Activated CD4-positive, alpha-beta T cell treated with anti-CD3 and anti-CD28 coated beads, Interleukin-2, amount 50 U/mL, for 4 hours (primary cell): ENCODE data around the gene IL20RA.
"Not testable (repeated sequence)": the region's sequence is repeated elsewhere in the genome, so short reads cannot be mapped to it uniquely, and the experiment has no call there.

Experiments
- DNase-seq, 2 experiments: peaks; one replicate each; pipeline ENCODE4 v3.0.0-alpha.2; 2020

Gene IL20RA

GRCh38 chr6:137044366-137045221 is at the start of gene IL20RA:
Gene IL20RA (minus strand): TSS chr6:137044965. CDS start chr6:137044728, 237 bp downstream.
- DNase-seq, result no peak

DNA sequence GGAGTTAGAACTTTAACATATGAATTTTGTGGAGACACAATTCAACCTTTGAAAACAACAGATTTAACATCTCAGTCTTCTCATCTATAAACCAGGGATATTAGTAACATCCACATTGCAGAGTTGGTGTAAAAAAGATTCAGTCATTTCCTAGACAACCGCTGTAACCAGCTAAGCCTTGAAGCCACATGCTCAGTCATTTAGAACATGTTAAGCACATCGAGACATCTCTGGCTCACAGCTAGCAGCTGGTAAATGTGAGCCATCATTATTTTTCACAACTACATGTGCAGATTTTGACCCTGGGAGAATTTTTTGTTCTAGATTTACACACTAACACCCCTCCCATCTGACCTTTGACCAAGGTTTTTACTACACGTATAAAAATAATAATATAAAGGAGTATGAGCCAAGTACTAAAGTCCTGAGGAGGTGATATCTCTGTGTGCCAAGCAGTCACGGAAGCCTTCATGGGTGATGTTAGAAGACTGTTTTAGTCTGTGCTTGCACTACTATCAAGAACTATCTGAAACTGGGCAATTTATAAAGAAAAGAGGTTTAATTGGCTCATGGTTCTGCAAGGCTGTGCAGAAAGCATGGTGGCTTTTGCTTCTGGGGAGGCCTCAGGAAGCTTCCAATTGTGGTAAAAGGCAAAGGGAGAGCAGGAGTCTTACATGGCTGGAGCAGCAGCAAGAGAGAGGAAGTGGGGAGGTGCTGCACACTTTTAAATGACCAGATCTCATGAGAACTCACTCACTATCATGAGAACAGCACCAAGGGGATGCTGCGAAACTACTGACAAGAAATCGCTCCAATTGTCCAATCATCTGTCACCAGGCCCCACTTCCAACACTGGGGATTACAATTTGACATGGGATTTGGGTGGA is 48.7 kb upstream of the IL20RA start:
- DNase-seq, result no peak

DNA sequence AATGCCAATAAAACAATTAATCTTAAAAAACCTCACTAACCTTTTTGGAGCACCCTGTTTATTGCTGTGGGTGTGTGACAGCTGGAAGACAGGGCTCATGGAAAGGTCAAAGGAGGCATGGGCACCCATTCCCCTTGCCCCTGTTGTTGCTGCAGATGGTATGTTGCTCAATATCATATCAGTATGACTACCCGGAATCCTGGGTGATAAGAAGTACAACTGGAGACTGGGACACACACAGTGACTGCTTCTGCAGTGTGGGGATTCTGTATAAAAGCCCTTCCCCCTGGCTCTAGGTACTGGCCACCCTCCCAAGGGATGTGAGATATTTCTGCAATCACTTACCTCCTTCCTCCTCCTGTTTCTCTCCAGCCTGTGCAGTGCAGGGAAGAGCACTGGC is 47.3 kb upstream of the IL20RA start:
- DNase-seq, result no peak

GRCh38 chr6:137089305-137089704 is 44.5 kb upstream of the IL20RA start:
- DNase-seq, result no peak

- DNase-seq, result no peak
These were observed 43.1 kb upstream of the IL20RA start for GRCh38 chr6:137087902-137088301.

GRCh38 chr6:137086031-137086430 is 41.3 kb upstream of the IL20RA start:
- DNase-seq, result no peak

DNA sequence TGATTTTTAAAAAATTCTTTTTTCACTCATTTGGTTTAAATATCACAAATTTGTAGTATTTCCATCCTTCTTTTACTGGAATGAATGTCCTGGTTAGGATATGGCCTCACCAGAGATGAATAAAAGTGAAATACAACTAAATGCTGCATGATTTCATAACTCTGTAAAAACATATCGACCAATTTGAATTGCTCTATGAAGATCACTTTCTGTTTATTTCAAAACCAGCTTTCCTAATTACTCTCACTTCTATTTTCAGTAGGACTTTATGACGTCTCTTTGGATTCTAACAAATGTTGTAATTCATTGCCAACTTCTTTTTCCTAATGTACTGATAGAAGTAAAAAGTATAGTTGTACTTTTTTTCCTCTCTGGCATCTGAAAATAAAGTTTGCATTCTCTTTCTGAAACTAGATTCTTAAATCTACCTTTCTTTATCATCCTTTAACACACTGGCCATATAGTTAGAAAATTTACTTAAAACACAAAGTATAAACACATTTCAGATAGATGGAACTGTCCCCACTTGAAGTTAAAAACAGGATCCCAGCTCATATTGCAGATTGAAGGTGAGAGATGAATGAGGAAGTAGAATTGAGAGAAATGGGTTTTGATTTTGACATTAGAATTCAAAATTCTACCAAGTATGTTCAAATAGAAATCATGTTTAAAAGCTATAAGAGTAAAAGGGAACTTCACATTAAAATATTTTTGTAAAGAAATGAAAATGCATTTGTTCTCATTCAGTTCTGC is 40.3 kb upstream of the IL20RA start:
- no peak for DNase-seq

DNA sequence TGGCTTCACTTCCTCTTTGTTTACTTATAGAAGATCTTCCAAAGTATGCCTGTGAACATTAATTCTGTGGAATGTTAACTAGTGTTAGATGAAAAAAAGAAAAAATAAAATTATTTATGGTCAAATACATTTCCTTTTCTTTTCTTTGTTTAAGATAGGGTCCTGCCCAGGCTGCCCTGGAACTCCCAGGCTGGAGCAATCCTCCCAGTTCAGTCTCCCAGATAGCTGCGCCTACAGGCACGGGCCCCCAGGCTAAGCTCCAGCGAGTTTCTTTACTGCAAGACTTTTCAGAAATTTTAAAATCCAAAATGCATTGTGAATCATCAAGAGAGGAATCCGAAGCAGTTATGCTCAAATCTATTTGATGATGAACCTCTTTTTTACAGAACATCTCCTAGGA is 39.3 kb upstream of the IL20RA start:
- DNase-seq, result no peak

- DNase-seq, result no peak
These were observed 37.2 kb upstream of the IL20RA start for GRCh38 chr6:137081997-137082396.

DNA sequence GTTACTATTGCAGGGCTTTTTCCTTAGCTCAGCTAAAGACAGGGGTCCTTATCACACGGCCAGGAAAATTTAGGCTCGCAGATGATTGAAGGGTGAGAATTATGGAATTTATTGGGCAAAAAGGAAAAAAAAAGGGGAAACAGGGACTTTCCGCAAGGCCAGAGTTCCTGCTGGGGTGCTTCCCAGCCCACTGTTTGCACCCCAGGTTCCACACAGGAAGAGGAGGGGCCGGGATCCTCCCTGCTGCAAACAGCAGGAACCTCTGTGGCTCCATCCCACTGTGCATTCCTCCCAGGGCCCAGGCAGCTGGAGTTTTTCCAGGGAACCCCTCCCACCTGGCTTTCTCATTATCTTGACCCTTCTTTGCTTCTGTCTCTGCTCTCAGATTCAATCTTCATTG is 35.9 kb upstream of the IL20RA start:
- no peak for DNase-seq

- peak; percentile 22 to 36 for DNase-seq
These were observed 31.7 kb upstream of the IL20RA start for GRCh38 chr6:137076277-137077068.

DNA sequence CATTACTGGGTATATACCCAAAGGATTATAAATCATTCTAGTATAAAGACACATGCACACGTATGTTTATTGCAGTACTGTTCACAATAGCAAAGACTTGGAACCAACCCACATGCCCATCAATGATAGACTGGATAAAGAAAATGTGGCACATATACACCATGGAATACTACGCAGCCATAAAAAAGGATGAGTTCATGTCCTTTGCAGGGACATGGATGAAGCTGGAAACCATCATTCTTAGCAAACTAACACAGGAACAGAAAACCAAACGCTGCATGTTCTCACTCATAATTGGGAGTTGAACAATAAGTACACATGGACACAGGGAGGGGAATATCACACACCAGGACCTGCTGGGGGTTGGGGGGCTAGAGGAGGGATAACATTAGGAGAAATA is 31.0 kb upstream of the IL20RA start:
- not testable (repeated sequence) for DNase-seq

DNA sequence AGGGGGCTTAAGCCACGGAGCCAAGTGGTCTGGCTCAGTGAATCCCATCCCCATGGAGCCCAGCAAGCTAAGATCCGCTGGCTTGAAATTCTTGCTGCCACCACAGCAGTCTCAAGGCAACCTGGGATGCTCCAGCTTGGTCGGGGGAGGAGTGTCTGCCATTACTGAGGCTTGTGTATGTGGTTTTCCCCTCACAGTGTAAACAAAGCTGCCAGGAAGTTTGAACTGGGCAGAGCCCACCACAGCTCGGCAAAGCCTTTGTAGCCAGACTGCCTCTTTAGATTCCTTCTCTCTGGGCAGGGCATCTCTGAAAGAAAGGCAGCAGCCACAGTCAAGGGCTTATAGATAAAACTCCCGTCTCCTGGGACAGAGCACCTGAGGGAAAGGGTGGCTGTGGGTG is 25.5 kb upstream of the IL20RA start:
- no peak for DNase-seq

- no peak for DNase-seq
These were observed 22.6 kb upstream of the IL20RA start for GRCh38 chr6:137067399-137067798.

DNA sequence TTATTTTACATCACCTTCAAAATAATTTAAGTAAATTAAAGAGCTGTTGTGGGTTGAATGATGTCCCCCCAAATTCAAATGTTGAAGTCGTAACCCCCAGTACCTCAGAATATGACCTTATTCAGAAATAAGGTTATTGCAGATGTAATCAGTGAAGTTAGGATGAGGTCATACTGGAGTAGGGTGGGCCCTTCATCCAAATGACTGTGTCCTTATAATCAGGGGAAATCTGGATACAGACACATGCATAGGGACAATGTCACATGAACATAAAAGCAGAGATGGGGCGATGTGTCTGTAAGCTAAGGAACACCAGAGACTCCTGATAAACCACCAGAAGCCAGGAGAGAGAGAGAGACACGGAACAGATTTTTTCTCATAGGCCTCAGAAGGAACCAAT is 13.3 kb upstream of the IL20RA start:
- no peak for DNase-seq

- DNase-seq, result no peak
These were observed 11.5 kb upstream of the IL20RA start for GRCh38 chr6:137056121-137056880.

DNA sequence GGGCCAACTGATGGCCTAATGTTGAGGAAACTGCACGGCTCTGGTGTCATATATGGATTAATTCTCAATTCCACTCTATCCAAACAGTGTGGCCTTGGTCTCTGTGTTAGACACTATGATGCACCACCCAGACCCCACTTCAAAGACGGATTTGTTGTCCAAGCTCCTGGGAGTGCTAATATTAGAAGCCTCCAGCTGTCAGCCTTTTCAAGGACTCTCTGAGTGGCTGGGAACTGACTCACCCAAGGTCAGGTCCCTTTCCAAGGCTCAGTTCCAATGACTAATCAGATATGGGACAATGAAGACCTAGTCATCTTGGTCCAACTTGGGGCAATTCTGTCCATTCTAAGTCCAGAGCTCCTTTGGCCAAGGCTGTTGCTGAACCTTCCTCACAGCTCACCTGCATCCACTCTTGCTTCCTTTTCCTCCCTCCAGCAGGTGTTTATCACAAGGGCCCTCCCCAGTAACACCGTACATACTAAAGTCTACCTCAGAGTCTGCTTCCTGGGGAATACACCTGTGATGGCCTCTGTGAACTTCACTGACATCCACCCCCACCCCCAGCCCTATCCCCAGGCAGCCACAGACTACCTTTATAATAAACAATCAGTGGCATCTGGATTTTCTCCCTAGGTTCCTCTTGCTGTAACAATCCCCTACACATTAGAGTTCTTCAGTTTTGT is 7.2 kb upstream of the IL20RA start:
- no peak for DNase-seq

DNA sequence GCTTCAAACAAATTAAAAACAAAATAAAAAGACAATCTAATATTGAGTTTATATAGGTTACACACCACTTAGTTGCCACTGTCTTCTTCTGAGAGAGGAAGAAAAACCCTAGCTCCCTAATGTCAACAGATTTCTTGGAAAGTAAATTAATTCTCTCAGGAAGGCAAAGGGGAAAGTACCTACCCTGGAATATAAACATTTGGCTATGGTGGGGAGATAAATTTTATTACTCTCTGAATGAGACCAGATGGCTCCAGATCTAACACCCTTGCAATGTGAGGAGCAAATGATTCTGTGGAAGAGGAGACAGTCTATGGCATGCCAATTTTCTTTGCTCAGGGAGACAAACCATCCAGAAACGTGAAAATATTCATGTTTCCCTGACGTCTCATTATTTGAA is 4.3 kb upstream of the IL20RA start:
- no peak for DNase-seq

GRCh38 chr6:137046871-137047412 is 2.2 kb upstream of the IL20RA start:
- no peak for DNase-seq

- DNase-seq, result no peak
These were observed 541 bp upstream of the IL20RA start for GRCh38 chr6:137045222-137045789.
